SK-N-SH treated with all-trans-retinoic acid at 6 μM for 48 hours (cell line): Measurements from ENCODE around the gene NAB1.

Experiments
- ARNTL ChIP-seq: fragments of 450-650 bp; formaldehyde crosslinking; IDR thresholded peaks from 2 replicates; pipeline ENCODE4 v1.5.0; 2020; ENCODE audit warnings: low read depth, mild to moderate bottlenecking, moderate library complexity, borderline replicate concordance
- BACH2 ChIP-seq: fragments of 250-450 bp; sonication (Bioruptor Pico); IDR thresholded peaks from 2 replicates; pipeline ENCODE4 v1.9.0; 2021; ENCODE audit warnings: mild to moderate bottlenecking, borderline replicate concordance
- CSDC2 ChIP-seq: fragments of 250-450 bp; sonication (Bioruptor Pico); IDR thresholded peaks from 2 replicates; pipeline ENCODE4 v1.5.0; 2020; ENCODE audit warnings: mild to moderate bottlenecking, moderate library complexity
- ISL1 ChIP-seq: fragments of 250-450 bp; sonication (Bioruptor Pico); IDR thresholded peaks from 2 replicates; pipeline ENCODE4 v2.1.2; 2022; ENCODE audit warnings: mild to moderate bottlenecking, moderate library complexity
- PPARA ChIP-seq: fragments of 250-450 bp; sonication (Bioruptor Pico); IDR thresholded peaks from 2 replicates; pipeline ENCODE4 v1.5.0; 2020; ENCODE audit warnings: mild to moderate bottlenecking, borderline replicate concordance
- TOX ChIP-seq: fragments of 250-450 bp; sonication (Bioruptor Pico); IDR thresholded peaks from 2 replicates; pipeline ENCODE4 v1.8.0; 2021; ENCODE audit warnings: mild to moderate bottlenecking, moderate library complexity, borderline replicate concordance
- ZFP3 ChIP-seq: fragments of 250-450 bp; sonication (Bioruptor Pico); IDR thresholded peaks from 2 replicates; pipeline ENCODE4 v1.5.0; 2020; ENCODE audit warnings: mild to moderate bottlenecking, moderate library complexity
- ZNF565 ChIP-seq: fragments of 450-650 bp; formaldehyde crosslinking; conservative IDR thresholded peaks from 2 replicates; pipeline ENCODE4 v1.5.0; 2020; ENCODE audit warnings: low read depth, mild to moderate bottlenecking, moderate library complexity
- TF ChIP-seq, protein P1 (sequence below): fragments of 250-450 bp; sonication (Bioruptor Pico); IDR thresholded peaks from 2 replicates; pipeline ENCODE4 v1.5.1; 2020; ENCODE audit warnings: low read depth, mild to moderate bottlenecking, moderate library complexity
- TF ChIP-seq, protein P2 (sequence below): fragments of 250-450 bp; sonication (Bioruptor Pico); IDR thresholded peaks from 2 replicates; pipeline ENCODE4 v1.8.0; 2020; ENCODE audit warnings: mild to moderate bottlenecking, moderate library complexity, borderline replicate concordance
- TF ChIP-seq, protein P3 (sequence below): fragments of 250-450 bp; sonication (Bioruptor Pico); IDR thresholded peaks from 2 replicates; pipeline ENCODE4 v1.8.0; 2021; ENCODE audit warnings: low read depth, mild to moderate bottlenecking, moderate library complexity, borderline replicate concordance

DNA sequence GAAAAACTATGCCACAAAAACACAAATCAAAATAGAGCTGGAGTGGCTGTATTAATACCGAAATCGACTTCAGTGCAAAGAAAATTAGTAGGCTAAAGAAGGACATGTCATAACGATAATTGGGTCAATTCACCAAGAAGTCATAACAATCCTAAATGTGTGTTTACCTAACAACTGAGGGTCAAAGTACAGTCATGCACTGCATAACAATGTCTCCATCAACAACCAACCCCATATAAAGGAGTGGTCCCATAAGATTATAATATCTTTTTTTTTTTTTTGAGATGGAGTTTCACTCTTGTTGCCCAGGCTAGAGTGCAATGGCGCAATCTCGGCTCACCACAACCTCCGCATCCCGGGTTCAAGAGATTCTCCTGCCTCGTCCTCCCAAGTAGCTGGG is 87.5 kb downstream of the NAB1 start:
- TF ChIP-seq BACH2 (CRISPR knock-in tag): no peak
- TF ChIP-seq, protein P1, sequence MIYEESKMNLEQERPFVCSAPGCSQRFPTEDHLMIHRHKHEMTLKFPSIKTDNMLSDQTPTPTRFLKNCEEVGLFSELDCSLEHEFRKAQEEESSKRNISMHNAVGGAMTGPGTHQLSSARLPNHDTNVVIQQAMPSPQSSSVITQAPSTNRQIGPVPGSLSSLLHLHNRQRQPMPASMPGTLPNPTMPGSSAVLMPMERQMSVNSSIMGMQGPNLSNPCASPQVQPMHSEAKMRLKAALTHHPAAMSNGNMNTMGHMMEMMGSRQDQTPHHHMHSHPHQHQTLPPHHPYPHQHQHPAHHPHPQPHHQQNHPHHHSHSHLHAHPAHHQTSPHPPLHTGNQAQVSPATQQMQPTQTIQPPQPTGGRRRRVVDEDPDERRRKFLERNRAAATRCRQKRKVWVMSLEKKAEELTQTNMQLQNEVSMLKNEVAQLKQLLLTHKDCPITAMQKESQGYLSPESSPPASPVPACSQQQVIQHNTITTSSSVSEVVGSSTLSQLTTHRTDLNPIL: no peak
- no peak for TF ChIP-seq ARNTL (CRISPR knock-in tag)
- TF ChIP-seq, protein P2, sequence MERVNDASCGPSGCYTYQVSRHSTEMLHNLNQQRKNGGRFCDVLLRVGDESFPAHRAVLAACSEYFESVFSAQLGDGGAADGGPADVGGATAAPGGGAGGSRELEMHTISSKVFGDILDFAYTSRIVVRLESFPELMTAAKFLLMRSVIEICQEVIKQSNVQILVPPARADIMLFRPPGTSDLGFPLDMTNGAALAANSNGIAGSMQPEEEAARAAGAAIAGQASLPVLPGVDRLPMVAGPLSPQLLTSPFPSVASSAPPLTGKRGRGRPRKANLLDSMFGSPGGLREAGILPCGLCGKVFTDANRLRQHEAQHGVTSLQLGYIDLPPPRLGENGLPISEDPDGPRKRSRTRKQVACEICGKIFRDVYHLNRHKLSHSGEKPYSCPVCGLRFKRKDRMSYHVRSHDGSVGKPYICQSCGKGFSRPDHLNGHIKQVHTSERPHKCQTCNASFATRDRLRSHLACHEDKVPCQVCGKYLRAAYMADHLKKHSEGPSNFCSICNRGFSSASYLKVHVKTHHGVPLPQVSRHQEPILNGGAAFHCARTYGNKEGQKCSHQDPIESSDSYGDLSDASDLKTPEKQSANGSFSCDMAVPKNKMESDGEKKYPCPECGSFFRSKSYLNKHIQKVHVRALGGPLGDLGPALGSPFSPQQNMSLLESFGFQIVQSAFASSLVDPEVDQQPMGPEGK: no peak
- TF ChIP-seq PPARA (CRISPR knock-in tag): no peak
- no peak for TF ChIP-seq ISL1 (CRISPR knock-in tag)
- TF ChIP-seq ZFP3 (CRISPR knock-in tag): no peak
- TF ChIP-seq CSDC2 (CRISPR knock-in tag): no peak
- no peak for TF ChIP-seq TOX (CRISPR knock-in tag)
- TF ChIP-seq, protein P3, sequence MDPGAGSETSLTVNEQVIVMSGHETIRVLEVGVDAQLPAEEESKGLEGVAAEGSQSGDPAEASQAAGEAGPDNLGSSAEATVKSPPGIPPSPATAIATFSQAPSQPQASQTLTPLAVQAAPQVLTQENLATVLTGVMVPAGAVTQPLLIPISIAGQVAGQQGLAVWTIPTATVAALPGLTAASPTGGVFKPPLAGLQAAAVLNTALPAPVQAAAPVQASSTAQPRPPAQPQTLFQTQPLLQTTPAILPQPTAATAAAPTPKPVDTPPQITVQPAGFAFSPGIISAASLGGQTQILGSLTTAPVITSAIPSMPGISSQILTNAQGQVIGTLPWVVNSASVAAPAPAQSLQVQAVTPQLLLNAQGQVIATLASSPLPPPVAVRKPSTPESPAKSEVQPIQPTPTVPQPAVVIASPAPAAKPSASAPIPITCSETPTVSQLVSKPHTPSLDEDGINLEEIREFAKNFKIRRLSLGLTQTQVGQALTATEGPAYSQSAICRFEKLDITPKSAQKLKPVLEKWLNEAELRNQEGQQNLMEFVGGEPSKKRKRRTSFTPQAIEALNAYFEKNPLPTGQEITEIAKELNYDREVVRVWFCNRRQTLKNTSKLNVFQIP (CRISPR knock-in tag): no peak
- no peak for TF ChIP-seq ZNF565 (CRISPR knock-in tag)
